Stimulated activated CD8-positive, alpha-beta memory T cell treated with anti-CD3 and anti-CD28 coated beads, Interleukin-2, amount 100 ng/mL, for 1 hour (primary cell): ENCODE data around the gene MTHFSD.

Experiments used
- DNase-seq, 2 donors: peaks; one replicate each; pipeline ENCODE4 v3.0.0-alpha.2; 2020; ENCODE audit warnings: low read depth in 2 of 2

Gene MTHFSD

GRCh38 chr16:86584071-86584685 lies 29.1 kb upstream of the MTHFSD start:
- no peak for DNase-seq

DNA sequence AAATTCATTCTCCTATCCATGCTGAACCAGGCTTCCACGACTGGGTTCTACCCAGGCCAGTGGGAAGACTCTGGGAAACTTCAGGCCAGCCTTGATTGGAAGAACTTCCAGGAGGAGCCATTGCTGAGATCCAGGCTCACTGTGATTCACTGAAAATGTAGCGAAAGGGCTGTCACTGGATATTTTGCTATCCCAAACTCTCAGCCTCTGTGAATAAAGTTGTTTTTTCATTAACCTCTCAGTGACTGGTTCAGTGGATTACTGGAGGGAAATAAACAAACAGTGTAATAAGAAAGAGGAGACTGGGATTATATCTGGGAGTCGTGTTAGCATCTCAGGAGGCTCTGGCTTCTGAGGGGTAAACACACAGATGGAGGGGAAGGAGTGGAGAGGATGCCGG lies 26.4 kb upstream of the MTHFSD start:
- DNase-seq = no peak

GRCh38 chr16:86580791-86581170 lies 25.7 kb upstream of the MTHFSD start:
- DNase-seq = no peak

DNA sequence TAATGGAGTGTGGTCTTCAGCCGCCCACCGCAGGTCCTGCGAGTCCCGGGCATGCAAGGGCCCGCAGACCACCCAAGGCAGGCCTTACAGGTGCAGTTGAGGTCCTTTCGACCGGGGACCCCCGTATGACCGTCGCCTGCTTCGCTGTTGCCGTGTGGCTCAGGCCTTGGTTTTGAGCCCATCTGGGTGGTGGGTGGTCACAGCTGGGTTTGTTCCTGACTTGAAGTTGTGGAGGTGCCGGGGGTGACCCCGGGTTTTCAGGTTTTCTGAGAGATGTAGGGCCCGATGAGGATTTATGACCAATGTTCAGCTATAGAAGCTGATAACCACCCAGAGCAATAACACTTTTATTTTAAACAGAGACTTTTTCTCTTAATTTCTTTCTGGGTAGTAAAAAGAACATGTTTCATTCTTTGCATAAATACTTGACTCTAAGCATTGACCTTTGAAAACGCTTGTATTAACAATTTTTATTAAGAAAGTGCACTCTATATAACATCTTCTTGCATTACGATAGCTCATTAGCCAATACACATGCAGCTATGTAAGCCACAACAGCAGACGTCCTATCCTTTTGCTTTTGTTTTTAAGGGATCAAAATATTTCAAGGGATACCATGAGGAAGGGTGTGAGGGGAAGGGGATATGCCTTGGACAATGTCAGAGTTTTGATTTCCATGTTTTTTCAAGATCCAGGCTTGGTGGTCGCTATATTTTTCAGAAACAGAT lies 25.2 kb upstream of the MTHFSD start:
- no peak for DNase-seq

DNA sequence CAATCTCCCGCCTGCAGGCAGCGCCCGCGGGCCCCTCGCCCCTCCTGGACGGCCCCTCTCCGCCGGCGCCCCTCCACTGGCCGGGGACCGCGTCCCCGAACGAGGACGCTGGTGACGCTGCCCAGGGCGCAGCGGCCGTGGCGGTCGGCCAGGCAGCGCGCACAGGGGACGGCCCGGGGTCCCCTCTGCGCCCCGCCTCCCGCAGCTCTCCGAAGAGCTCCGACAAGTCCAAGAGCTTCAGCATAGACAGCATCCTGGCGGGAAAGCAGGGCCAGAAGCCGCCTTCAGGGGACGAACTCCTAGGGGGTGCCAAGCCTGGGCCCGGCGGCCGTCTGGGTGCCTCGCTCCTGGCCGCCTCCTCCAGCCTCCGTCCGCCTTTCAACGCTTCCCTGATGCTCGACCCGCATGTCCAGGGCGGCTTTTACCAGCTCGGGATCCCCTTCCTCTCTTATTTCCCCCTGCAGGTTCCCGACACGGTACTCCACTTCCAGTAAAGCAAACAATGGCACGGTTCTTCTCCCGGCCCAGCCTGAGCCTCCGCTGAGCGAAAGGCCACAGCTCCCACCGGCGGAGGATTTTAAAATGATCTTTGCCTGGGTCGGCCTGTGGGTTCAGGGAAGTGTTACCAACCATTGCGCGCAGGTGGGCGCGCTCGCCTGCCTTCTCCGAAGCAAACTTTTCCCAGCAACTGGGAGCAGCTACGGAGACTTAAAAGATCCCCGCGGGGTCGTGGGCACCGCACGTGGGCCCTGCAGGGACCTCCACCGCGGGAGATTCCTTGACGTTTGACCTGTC lies 24.4 kb upstream of the MTHFSD start:
- no peak for DNase-seq

GRCh38 chr16:86578611-86579267 lies 23.7 kb upstream of the MTHFSD start:
- no peak for DNase-seq

GRCh38 chr16:86578061-86578599 lies 23.1 kb upstream of the MTHFSD start, which contains the start of gene FOXL1:
Gene FOXL1, plus strand, starts transcription at chr16:86578549. Its CDS starts 175 bp downstream, at chr16:86578724.
- DNase-seq = no peak

- no peak for DNase-seq
These were observed 22.4 kb upstream of the MTHFSD start for GRCh38 chr16:86577314-86577971.

GRCh38 chr16:86576591-86577313 lies 21.7 kb upstream of the MTHFSD start:
- no peak for DNase-seq

DNA sequence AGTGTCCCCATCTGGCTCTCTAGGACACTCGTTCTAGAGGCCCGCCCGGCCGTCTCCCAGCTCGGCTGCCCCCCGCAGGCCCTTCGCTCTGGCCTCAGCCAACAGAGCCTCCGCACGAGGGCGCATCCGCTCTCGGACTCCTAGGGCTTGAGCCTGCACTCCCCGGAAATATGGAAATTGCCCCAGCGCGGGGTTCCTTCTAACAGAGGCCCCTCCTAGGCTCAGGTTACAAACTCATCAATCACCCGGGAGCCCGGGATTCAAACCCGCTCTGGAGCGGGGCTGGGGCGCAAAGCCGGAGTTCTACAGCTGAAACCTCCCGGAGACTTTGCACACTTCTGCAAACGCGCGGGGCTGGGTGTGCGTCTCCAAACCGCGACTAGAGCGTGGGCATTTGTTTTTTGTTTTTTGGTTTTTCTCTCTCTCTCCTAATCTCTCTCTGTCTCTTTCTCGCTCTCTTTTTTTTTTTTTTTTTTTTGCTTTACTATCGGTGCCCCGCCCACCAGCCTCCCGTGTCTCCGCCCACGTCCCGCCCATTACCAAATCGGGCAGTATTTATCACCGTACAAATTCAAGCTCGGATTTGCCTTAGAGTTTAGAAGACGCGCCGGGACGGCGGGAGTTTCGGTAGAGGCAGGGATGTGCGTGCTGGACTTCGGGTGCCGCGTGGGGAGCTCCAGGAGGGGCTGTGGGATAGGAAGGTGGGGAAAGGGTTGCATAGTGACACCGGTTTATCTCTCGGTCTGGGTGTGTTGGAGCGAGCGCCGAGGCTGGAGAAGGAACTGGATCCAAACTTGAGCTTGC lies 20.9 kb upstream of the MTHFSD start:
- no peak for DNase-seq

DNA sequence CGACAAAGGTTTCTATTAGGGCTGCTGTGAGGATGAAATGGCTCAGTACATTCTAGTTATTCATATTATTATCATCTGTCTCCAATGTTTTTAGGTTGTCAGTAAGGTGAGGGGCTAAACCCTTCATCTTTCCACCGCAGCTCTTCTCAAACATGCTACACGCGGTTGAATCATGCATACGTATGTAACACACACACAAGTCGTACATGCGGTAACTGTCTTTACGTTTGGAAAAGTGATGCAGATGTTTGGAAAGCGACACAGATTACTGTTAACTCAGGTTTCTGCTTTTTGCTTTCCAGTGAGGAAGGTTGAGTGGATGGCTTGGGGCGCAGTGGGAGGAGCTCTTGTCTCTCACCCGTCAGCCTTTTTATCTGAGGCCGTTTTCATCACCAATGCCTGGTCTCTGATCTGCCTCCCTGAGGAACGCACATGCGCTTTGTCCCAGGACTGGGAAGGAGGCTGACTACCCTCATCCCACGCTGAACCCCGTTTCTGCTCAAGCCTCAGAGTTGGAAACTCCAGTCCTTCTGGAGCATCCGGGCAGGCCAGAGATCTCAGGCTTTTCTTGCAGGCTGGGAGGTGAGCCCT lies 20.2 kb upstream of the MTHFSD start:
- no peak for DNase-seq

DNA sequence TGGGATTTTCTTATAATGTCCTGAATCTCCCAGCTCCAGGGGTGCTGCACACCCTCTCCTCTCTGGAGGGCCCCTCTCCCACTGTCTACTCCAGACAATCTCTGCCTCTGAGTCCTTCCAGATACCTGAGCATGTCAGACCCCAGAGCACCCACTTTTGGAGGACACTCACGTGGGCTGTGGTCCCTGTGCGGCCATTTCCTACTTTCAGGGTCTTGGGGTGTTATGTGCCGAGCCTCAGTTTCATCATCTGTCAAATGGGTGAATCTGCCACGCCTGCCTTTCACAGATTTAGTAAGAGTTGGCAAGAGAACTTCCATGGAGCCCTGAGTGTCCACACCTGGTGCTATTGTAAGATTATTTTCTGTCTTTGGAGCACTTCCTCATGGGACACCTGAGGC lies 19.6 kb upstream of the MTHFSD start:
- no peak for DNase-seq

DNA sequence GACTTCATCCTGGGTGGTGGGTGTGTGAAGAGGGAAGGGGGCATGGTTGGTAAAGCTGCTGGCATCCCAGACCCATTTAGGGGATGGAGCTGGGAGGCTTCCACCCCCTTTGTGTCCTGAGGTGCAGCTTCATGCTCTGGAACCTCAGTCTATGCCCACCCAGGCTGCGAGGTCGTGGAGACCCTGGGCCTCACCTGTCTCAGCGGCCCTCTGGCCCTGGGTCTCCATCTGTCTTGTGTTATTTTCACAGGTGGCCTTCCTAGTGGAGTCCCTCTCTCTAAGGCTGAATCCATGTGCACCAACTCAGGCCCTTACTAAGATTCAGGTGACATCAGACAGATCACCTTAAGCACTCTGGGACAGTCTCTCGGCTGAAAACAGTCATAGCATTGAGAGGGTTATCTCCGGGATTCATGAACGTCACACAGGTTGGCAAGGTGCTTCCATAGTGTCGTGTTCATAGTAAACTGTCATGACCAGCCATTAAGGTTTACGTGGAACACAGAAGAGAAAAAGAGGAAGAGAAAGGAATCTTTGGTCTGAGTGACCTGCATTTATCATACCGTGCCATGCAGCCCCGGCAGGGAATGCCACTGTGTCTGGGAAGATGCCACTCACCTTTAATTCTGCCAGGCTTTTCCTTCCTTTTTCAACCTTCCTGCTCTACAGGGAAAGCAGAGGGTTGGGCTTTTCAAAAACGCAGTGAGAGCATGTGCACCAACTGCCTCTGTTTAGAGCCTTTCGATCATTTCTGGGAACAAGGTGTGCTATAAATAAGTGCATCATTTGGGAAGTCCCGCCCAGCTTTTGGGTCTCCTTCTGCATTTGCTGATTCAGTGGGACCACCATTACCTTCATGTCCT lies 18.8 kb upstream of the MTHFSD start:
- no peak for DNase-seq

DNA sequence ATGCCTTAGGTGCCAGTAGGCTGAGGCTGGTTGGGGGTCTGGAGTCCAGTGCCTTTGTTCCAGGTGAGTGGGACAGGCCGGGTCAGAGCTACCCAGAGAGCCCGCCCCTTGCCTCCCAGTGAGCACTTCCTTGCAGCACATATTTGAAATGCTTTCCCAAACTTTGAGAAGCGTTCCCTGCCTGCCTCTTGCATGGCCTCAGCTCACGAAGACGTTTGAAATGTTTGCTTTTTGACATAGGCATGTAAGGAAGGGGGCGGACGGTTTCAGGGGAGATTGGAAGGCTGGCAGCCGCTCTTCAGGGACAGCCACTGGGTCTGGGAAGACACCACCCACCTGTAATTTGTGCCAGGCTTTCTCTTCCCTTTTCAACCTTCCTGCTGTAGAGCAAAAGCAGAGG lies 18.2 kb upstream of the MTHFSD start:
- DNase-seq = no peak

- DNase-seq = no peak
These were observed 17.6 kb upstream of the MTHFSD start for GRCh38 chr16:86572606-86573005.

- DNase-seq = no peak
These were observed 17.0 kb upstream of the MTHFSD start for GRCh38 chr16:86572041-86572521.

GRCh38 chr16:86571530-86571915 lies 16.5 kb upstream of the MTHFSD start:
- no peak for DNase-seq
